SK-N-SH treated with all-trans-retinoic acid at 6 μM for 48 hours (cell line): ENCODE measurements around the gene APBA2.

ENCODE experiments used
- ATAC-seq: fragments of 200-7000 bp; cut with Tn5 transposase; 3 replicates; pipeline ENCODE4 v1.9.1; 2020; ENCODE audit warnings: mild to moderate bottlenecking, moderate library complexity
- BACH2 ChIP-seq: fragments of 250-450 bp; sonication (Bioruptor Pico); IDR thresholded peaks from 2 replicates; pipeline ENCODE4 v1.9.0; 2021; ENCODE audit warnings: mild to moderate bottlenecking, borderline replicate concordance
- CSDC2 ChIP-seq: fragments of 250-450 bp; sonication (Bioruptor Pico); IDR thresholded peaks from 2 replicates; pipeline ENCODE4 v1.5.0; 2020; ENCODE audit warnings: mild to moderate bottlenecking, moderate library complexity
- GLIS3 ChIP-seq: fragments of 250-450 bp; sonication (Bioruptor Pico); IDR thresholded peaks from 2 replicates; pipeline ENCODE4 v1.5.0; 2020; ENCODE audit warnings: mild to moderate bottlenecking, moderate library complexity
- OSR1 ChIP-seq: fragments of 250-450 bp; sonication (Bioruptor Pico); IDR thresholded peaks from 2 replicates; pipeline ENCODE4 v1.8.0; 2022; ENCODE audit warnings: moderate library complexity, mild to moderate bottlenecking, inconsistent platforms
- PATZ1 ChIP-seq: fragments of 250-450 bp; sonication (Bioruptor Pico); IDR thresholded peaks from 2 replicates; pipeline ENCODE4 v1.8.0; 2020; ENCODE audit warnings: mild to moderate bottlenecking, moderate library complexity, borderline replicate concordance
- POU6F1 ChIP-seq: fragments of 250-450 bp; sonication (Bioruptor Pico); IDR thresholded peaks from 2 replicates; pipeline ENCODE4 v1.8.0; 2021; ENCODE audit warnings: low read depth, mild to moderate bottlenecking, moderate library complexity, borderline replicate concordance
- PPARA ChIP-seq: fragments of 250-450 bp; sonication (Bioruptor Pico); IDR thresholded peaks from 2 replicates; pipeline ENCODE4 v1.5.0; 2020; ENCODE audit warnings: mild to moderate bottlenecking, borderline replicate concordance
- SNAI2 ChIP-seq: fragments of 250-450 bp; sonication (Bioruptor Pico); IDR thresholded peaks from 2 replicates; pipeline ENCODE4 v1.5.0; 2020; ENCODE audit warnings: mild to moderate bottlenecking, moderate library complexity
- TCF4 ChIP-seq: fragments of 250-450 bp; sonication (Bioruptor Pico); IDR thresholded peaks from 2 replicates; pipeline ENCODE4 v1.8.0; 2021; ENCODE audit warnings: mild to moderate bottlenecking, moderate library complexity, borderline replicate concordance
- TOX ChIP-seq: fragments of 250-450 bp; sonication (Bioruptor Pico); IDR thresholded peaks from 2 replicates; pipeline ENCODE4 v1.8.0; 2021; ENCODE audit warnings: mild to moderate bottlenecking, moderate library complexity, borderline replicate concordance
- TSHZ2 ChIP-seq: fragments of 250-450 bp; sonication (Bioruptor Pico); IDR thresholded peaks from 2 replicates; pipeline ENCODE4 v1.5.0; 2020; ENCODE audit warnings: mild to moderate bottlenecking, moderate library complexity
- ZFP3 ChIP-seq: fragments of 250-450 bp; sonication (Bioruptor Pico); IDR thresholded peaks from 2 replicates; pipeline ENCODE4 v1.5.0; 2020; ENCODE audit warnings: mild to moderate bottlenecking, moderate library complexity
- ZFP30 ChIP-seq: fragments of 450-650 bp; formaldehyde crosslinking; IDR thresholded peaks from 2 replicates; pipeline ENCODE4 v1.5.0; 2022; ENCODE audit warnings: mild to moderate bottlenecking, moderate library complexity
- ZNF565 ChIP-seq: fragments of 450-650 bp; formaldehyde crosslinking; conservative IDR thresholded peaks from 2 replicates; pipeline ENCODE4 v1.5.0; 2020; ENCODE audit warnings: low read depth, mild to moderate bottlenecking, moderate library complexity
- ZNF70 ChIP-seq: fragments of 450-650 bp; formaldehyde crosslinking; IDR thresholded peaks from 2 replicates; pipeline ENCODE4 v1.5.0; 2020; ENCODE audit warnings: mild to moderate bottlenecking, moderate library complexity
- TF ChIP-seq, protein P1 (sequence below): fragments of 250-450 bp; sonication (Bioruptor Pico); IDR thresholded peaks from 2 replicates; pipeline ENCODE4 v1.5.1; 2020; ENCODE audit warnings: low read depth, mild to moderate bottlenecking, moderate library complexity

Gene APBA2

DNA sequence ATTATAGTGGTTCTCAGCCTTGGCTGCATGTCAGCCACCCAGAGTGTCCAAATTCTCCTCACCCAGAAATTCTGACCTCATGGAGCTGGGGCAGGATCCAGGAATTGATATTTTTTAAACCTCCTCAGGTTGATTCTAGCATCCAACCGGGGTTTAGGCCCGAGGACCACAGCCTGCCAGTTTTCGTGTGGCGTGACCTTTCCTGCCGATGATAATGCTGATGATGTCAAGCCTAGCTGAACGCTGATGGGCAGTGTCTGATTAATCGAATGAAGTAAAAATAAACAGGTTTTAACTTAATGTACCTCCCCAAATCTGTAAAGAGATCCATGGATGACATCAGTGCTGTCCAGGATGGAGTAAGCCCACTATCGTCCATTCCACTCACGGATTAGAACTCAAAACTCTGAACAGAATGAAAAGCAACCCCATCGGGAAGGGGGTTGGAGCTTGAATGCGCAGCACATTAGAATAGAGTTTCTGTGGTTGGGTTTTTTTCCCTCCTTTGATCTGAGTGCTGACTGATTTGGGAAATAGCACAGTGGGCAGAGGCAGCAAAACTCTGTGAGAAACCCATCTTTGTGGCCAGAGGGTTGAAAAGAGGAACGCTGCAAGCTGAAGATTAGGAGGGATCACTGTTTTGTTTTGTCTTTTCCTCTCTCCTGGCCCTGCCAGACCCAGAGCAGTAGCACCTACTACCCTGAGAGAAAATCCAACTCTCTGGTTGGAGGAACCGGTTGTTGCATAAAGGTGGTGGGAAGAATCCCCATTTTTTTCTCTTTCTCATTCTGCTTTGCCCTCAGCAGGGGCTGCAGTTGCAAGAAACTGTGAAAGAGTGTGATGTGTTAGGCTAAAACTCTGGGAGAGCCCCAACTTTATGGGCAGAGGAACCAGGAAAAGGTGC, 153.9 kb downstream of the APBA2 start:
- no peak for ATAC-seq
- TF ChIP-seq CSDC2 (no peak), TCF4 (CRISPR knock-in tag) (no peak), TOX (no peak), PATZ1 (CRISPR knock-in tag) (no peak), PPARA (CRISPR knock-in tag) (no peak), ZNF565 (no peak), ZNF70 (CRISPR knock-in tag) (no peak), BACH2 (CRISPR knock-in tag) (no peak), POU6F1 (CRISPR knock-in tag) (no peak), ZFP30 (no peak), ZFP3 (CRISPR knock-in tag) (no peak), OSR1 (no peak)
- TF ChIP-seq, protein P1, sequence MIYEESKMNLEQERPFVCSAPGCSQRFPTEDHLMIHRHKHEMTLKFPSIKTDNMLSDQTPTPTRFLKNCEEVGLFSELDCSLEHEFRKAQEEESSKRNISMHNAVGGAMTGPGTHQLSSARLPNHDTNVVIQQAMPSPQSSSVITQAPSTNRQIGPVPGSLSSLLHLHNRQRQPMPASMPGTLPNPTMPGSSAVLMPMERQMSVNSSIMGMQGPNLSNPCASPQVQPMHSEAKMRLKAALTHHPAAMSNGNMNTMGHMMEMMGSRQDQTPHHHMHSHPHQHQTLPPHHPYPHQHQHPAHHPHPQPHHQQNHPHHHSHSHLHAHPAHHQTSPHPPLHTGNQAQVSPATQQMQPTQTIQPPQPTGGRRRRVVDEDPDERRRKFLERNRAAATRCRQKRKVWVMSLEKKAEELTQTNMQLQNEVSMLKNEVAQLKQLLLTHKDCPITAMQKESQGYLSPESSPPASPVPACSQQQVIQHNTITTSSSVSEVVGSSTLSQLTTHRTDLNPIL (CRISPR knock-in tag) = no peak

GRCh38 chr15:29040370-29040751, 154.6 kb downstream of the APBA2 start:
- TF ChIP-seq TSHZ2 (no peak), ZNF70 (CRISPR knock-in tag) (no peak), SNAI2 (CRISPR knock-in tag) (no peak), POU6F1 (CRISPR knock-in tag) (no peak), ZFP3 (CRISPR knock-in tag) (no peak), GLIS3 (CRISPR knock-in tag) (no peak), TCF4 (CRISPR knock-in tag) (no peak)
- TF ChIP-seq, protein P1 (CRISPR knock-in tag) = no peak
- no peak for ATAC-seq

DNA sequence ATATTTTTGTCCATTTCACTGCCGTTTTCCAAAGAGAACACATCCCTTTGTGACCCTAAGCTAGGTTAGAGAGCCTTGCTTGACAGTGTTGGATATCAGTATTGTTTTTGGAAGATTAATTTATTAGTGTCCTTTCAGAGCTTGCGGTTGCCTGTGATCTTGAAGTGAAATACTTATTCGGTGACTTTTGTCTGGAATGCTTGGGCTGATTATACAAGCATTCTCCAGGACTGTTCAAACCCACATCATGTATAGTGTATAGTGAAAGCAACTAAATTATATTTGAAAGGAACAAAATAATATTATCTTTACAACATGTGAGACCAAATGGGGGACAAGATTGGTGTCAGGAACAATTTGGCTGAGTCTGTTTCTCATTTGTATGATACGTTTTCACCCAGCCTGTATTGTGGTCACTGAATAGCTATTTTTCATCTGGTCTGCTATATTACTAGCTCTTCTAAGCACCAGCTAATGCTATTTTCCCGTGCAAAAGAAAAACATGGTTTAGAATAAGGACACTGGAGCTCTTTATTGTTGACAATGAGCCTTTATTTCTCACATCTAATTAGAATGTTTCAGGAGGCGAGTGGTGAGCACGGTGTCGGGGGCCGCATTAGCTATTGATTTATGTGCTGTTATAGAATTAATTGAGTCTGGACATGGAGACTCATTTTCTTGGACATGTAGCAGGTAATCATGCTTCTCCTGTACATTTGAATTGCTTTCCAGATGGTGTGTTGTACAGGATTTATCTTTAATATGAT, 158.1 kb downstream of the APBA2 start:
- ATAC-seq = peak; percentile 83
- TF ChIP-seq TCF4 (CRISPR knock-in tag) = peak; percentile 40; the same call in 1 of the 2 replicates
- TF ChIP-seq, protein P1 (CRISPR knock-in tag) = no peak
